ENCODE results near the gene APOA4.

- no peak for TF ChIP-seq CTCF (IDR thresholded peaks at IDR 0.05)
- TF ChIP-seq POLR2A (IDR thresholded peaks at IDR 0.05), result no peak
Observed at GRCh38 chr11:116867619-116868018, 44.5 kb upstream of the APOA4 start.

All from suprapubic skin (tissue), 3 donors.